GM21515 (cell line): ENCODE results near the gene PHACTR1.

ENCODE experiments used
- ATAC-seq: cut with Tn5 transposase; IDR thresholded peaks from one replicate; pipeline ENCODE4 v1.9.1; 2021; ENCODE audit not compliant: unreplicated experiment

PHACTR1 gene

GRCh38 chr6:13296536-13296997 lies 580.0 kb downstream of the PHACTR1 start:
- no peak for ATAC-seq

GRCh38 chr6:13297391-13297790 lies 580.8 kb downstream of the PHACTR1 start:
- no peak for ATAC-seq

- ATAC-seq = no peak
Measured at GRCh38 chr6:13298446-13298845, 581.9 kb downstream of the PHACTR1 start.

GRCh38 chr6:13299403-13299821 lies 582.8 kb downstream of the PHACTR1 start:
- no peak for ATAC-seq

GRCh38 chr6:13299918-13300317 lies 583.4 kb downstream of the PHACTR1 start:
- ATAC-seq = no peak

- no peak for ATAC-seq
Measured at GRCh38 chr6:13300643-13301590, 584.4 kb downstream of the PHACTR1 start.

- no peak for ATAC-seq
Measured at GRCh38 chr6:13302291-13302690, 585.7 kb downstream of the PHACTR1 start.

- ATAC-seq = peak; percentile 61
Measured at GRCh38 chr6:13302751-13303667, 586.4 kb downstream of the PHACTR1 start.

GRCh38 chr6:13303668-13304017 lies 587.1 kb downstream of the PHACTR1 start:
- ATAC-seq = peak; percentile 66

GRCh38 chr6:13304101-13304500 lies 587.5 kb downstream of the PHACTR1 start:
- ATAC-seq = no peak

- ATAC-seq = peak; percentile 50
Measured at GRCh38 chr6:13304580-13305260, 588.2 kb downstream of the PHACTR1 start.

GRCh38 chr6:13305288-13305687 lies 588.7 kb downstream of the PHACTR1 start:
- no peak for ATAC-seq

- ATAC-seq = no peak
Measured at GRCh38 chr6:13305791-13306190, 589.2 kb downstream of the PHACTR1 start.

- ATAC-seq = no peak
Measured at GRCh38 chr6:13307508-13307995, 591.0 kb downstream of the PHACTR1 start.

GRCh38 chr6:13308332-13308731 lies 591.8 kb downstream of the PHACTR1 start:
- ATAC-seq = no peak

GRCh38 chr6:13311155-13311554 lies 594.6 kb downstream of the PHACTR1 start:
- ATAC-seq = no peak

- no peak for ATAC-seq
Measured at GRCh38 chr6:13314806-13315205, 598.2 kb downstream of the PHACTR1 start.

- ATAC-seq = no peak
Measured at GRCh38 chr6:13315896-13316295, 599.3 kb downstream of the PHACTR1 start.

GRCh38 chr6:13318821-13319220 lies 602.3 kb downstream of the PHACTR1 start:
- no peak for ATAC-seq

- no peak for ATAC-seq
Measured at GRCh38 chr6:13319891-13320564, 603.5 kb downstream of the PHACTR1 start.
